ENCODE measurements around the gene SERF1B. TPM values are rescaled to one million over a fixed set of nuclear protein-coding genes. Genes with fewer than 3 reads are reported as not detected.
"Not testable (repeated sequence)": the region's sequence is repeated elsewhere in the genome, so short reads cannot be mapped to it uniquely, and the experiment has no call there.

SERF1B gene
- total RNA-seq, 1 experiment from 2014 or later, result 17.2 TPM

- intact Hi-C loops (cut with micrococcal nuclease; ENCODE audit: unreplicated experiment); H4K20me1 ChIP-seq (ENCODE audit: insufficient read depth); H3K4me2 ChIP-seq; H3F3A ChIP-seq (ENCODE audit: insufficient read depth, low read depth); BruUV-seq (replicated peaks); H3K9me3 ChIP-seq (ENCODE audit: insufficient read depth, low read depth); H3K27me3 ChIP-seq (ENCODE audit: insufficient read depth, low read depth); H3K79me2 ChIP-seq (ENCODE audit: low read depth); H3K36me3 ChIP-seq (ENCODE audit: low read depth); H3K27ac ChIP-seq; POLR2A ChIA-PET (ENCODE audit: unreplicated experiment); DNase-seq; CTCF ChIA-PET; H3K9me2 ChIP-seq (ENCODE audit: insufficient read depth); H2AFZ ChIP-seq; H3K4me3 ChIP-seq; H3K4me1 ChIP-seq (replicated peaks; ENCODE audit: insufficient read depth): not testable (repeated sequence)
Measured at GRCh38 chr5:70049790-70050142, 24.7 kb downstream of the SERF1B start.

- BruUV-seq (replicated peaks), result not testable (repeated sequence)
Measured at GRCh38 chr5:70056289-70056942, 31.4 kb downstream of the SERF1B start.

GRCh38 chr5:70057140-70057539 is 32.1 kb downstream of the SERF1B start:
- DNase-seq; H3K9me2 ChIP-seq (ENCODE audit: insufficient read depth); H3K27me3 ChIP-seq (ENCODE audit: insufficient read depth, low read depth); POLR2A ChIA-PET (ENCODE audit: unreplicated experiment); BruUV-seq (replicated peaks); H3K9me3 ChIP-seq (ENCODE audit: insufficient read depth, low read depth); H4K20me1 ChIP-seq (ENCODE audit: insufficient read depth); H3K4me1 ChIP-seq (replicated peaks; ENCODE audit: insufficient read depth); H3F3A ChIP-seq (ENCODE audit: insufficient read depth, low read depth); H2AFZ ChIP-seq; H3K4me2 ChIP-seq; CTCF ChIA-PET; intact Hi-C loops (cut with micrococcal nuclease; ENCODE audit: unreplicated experiment); H3K79me2 ChIP-seq (ENCODE audit: low read depth); H3K4me3 ChIP-seq; H3K36me3 ChIP-seq (ENCODE audit: low read depth); H3K27ac ChIP-seq: not testable (repeated sequence)

More at GRCh38 chr5:70056289-70056942, 31.4 kb downstream of the SERF1B start:
- CTCF ChIA-PET; H4K20me1 ChIP-seq (ENCODE audit: insufficient read depth); H3F3A ChIP-seq (ENCODE audit: insufficient read depth, low read depth); H3K4me3 ChIP-seq; H3K9me2 ChIP-seq (ENCODE audit: insufficient read depth); H3K9me3 ChIP-seq (ENCODE audit: insufficient read depth, low read depth); H2AFZ ChIP-seq; intact Hi-C loops (cut with micrococcal nuclease; ENCODE audit: unreplicated experiment); H3K79me2 ChIP-seq (ENCODE audit: low read depth); H3K4me2 ChIP-seq; H3K36me3 ChIP-seq (ENCODE audit: low read depth); H3K27me3 ChIP-seq (ENCODE audit: insufficient read depth, low read depth); H3K4me1 ChIP-seq (replicated peaks; ENCODE audit: insufficient read depth); H3K27ac ChIP-seq; POLR2A ChIA-PET (ENCODE audit: unreplicated experiment); DNase-seq: not testable (repeated sequence)

- POLR2A ChIA-PET (ENCODE audit: unreplicated experiment); BruUV-seq (replicated peaks); H3K4me3 ChIP-seq; intact Hi-C loops (cut with micrococcal nuclease; ENCODE audit: unreplicated experiment); H3K27ac ChIP-seq; DNase-seq; CTCF ChIA-PET; H4K20me1 ChIP-seq (ENCODE audit: insufficient read depth); H3K27me3 ChIP-seq (ENCODE audit: insufficient read depth, low read depth); H3K36me3 ChIP-seq (ENCODE audit: low read depth); H3K79me2 ChIP-seq (ENCODE audit: low read depth); H3F3A ChIP-seq (ENCODE audit: insufficient read depth, low read depth); H3K4me2 ChIP-seq; H3K4me1 ChIP-seq (replicated peaks; ENCODE audit: insufficient read depth); H2AFZ ChIP-seq; H3K9me3 ChIP-seq (ENCODE audit: insufficient read depth, low read depth); H3K9me2 ChIP-seq (ENCODE audit: insufficient read depth): not testable (repeated sequence)
Measured at GRCh38 chr5:70077632-70078031, 52.6 kb downstream of the SERF1B start.

GRCh38 chr5:70088907-70089464 is 63.9 kb downstream of the SERF1B start:
- CTCF ChIA-PET; H4K20me1 ChIP-seq (ENCODE audit: insufficient read depth); H3K36me3 ChIP-seq (ENCODE audit: low read depth); H3K4me2 ChIP-seq; H3K4me3 ChIP-seq; H3K9me2 ChIP-seq (ENCODE audit: insufficient read depth); intact Hi-C loops (cut with micrococcal nuclease; ENCODE audit: unreplicated experiment); H3K9me3 ChIP-seq (ENCODE audit: insufficient read depth, low read depth); BruUV-seq (replicated peaks); H3K79me2 ChIP-seq (ENCODE audit: low read depth); H2AFZ ChIP-seq; POLR2A ChIA-PET (ENCODE audit: unreplicated experiment); H3K27ac ChIP-seq; H3K4me1 ChIP-seq (replicated peaks; ENCODE audit: insufficient read depth); H3K27me3 ChIP-seq (ENCODE audit: insufficient read depth, low read depth); H3F3A ChIP-seq (ENCODE audit: insufficient read depth, low read depth); DNase-seq: not testable (repeated sequence)

- intact Hi-C loops (cut with micrococcal nuclease; ENCODE audit: unreplicated experiment); CTCF ChIA-PET: not testable (repeated sequence)
Measured at GRCh38 chr5:70091776-70092175, 66.7 kb downstream of the SERF1B start.

More at GRCh38 chr5:70091776-70092175, 66.7 kb downstream of the SERF1B start:
- H3K4me3 ChIP-seq; H3K27me3 ChIP-seq (ENCODE audit: insufficient read depth, low read depth); H3K27ac ChIP-seq; H2AFZ ChIP-seq; H3K9me2 ChIP-seq (ENCODE audit: insufficient read depth); BruUV-seq (replicated peaks); H3K36me3 ChIP-seq (ENCODE audit: low read depth); H3F3A ChIP-seq (ENCODE audit: insufficient read depth, low read depth); DNase-seq; H3K9me3 ChIP-seq (ENCODE audit: insufficient read depth, low read depth); H3K79me2 ChIP-seq (ENCODE audit: low read depth); H4K20me1 ChIP-seq (ENCODE audit: insufficient read depth); H3K4me2 ChIP-seq; H3K4me1 ChIP-seq (replicated peaks; ENCODE audit: insufficient read depth); POLR2A ChIA-PET (ENCODE audit: unreplicated experiment): not testable (repeated sequence)
